IMR-90 (cell line): ENCODE measurements around the gene EBF4. TPM values are rescaled to one million over a fixed set of nuclear protein-coding genes. Genes with fewer than 3 reads are reported as not detected.

Experiments
- ATAC-seq: fragments of 200-7000 bp; cut with Tn5 transposase; 2 replicates; pipeline ENCODE4 v1.9.1; 2020; ENCODE audit warnings: low read depth, mild to moderate bottlenecking, moderate library complexity
- BruUV-seq: library from RNA; stranded (reverse); fragments of 400-500 nt; replicated peaks from 2 replicates; lab custom pipeline; 2021; lab: Mats Ljungman, UMichigan
- CTCF ChIA-PET: fragments of 300-600 bp; formaldehyde crosslinking; extraction: SDS; loops from one replicate; lab custom pipeline; 2021; ENCODE audit warnings: antibody characterized with exemption; lab: Yijun Ruan, JAX
- POLR2A ChIA-PET: fragments of 300-600 bp; sonication (Branson Sonifier 250); formaldehyde crosslinking; loops from one replicate; lab custom pipeline; 2022; ENCODE audit warnings: antibody characterized with exemption; ENCODE audit not compliant: unreplicated experiment; lab: Charles Lee
- DNase-seq: peaks from one replicate; pipeline ENCODE4 v3.0.0; 2013
- H2AFZ ChIP-seq: replicated peaks from 2 replicates; pipeline ENCODE3; 2013; ENCODE audit warnings: low read length, mild to moderate bottlenecking; ENCODE audit not compliant: poor library complexity
- H2AK5ac ChIP-seq: 2 replicates; pipeline ENCODE4 v1.6.1; 2013; ENCODE audit warnings: low read depth, low read length, inconsistent platforms
- H2AK9ac ChIP-seq: replicated peaks from 2 replicates; pipeline ENCODE3; 2013; ENCODE audit warnings: mild to moderate bottlenecking, low read depth, low read length, moderate library complexity; ENCODE audit not compliant: poor library complexity
- H2BK120ac ChIP-seq: 2 replicates; pipeline ENCODE4 v1.6.1; 2013; ENCODE audit warnings: low read depth, low read length, inconsistent platforms
- H2BK15ac ChIP-seq: 3 replicates; pipeline ENCODE4 v1.6.1; 2013; ENCODE audit warnings: low read depth, low read length, inconsistent platforms
- H2BK20ac ChIP-seq: 2 replicates; pipeline ENCODE4 v1.6.1; 2013; ENCODE audit warnings: low read depth, mild to moderate bottlenecking, inconsistent platforms, low read length, moderate library complexity
- H2BK5ac ChIP-seq: 2 replicates; pipeline ENCODE4 v1.6.1; 2013; ENCODE audit warnings: mild to moderate bottlenecking, low read depth, low read length, inconsistent platforms; ENCODE audit not compliant: poor library complexity, severe bottlenecking
- H3K14ac ChIP-seq: replicated peaks from 2 replicates; pipeline ENCODE4 v1.6.1; 2013; ENCODE audit warnings: low read depth, low read length, inconsistent platforms
- H3K18ac ChIP-seq: 2 replicates; pipeline ENCODE4 v1.6.1; 2013; ENCODE audit warnings: low read depth, low read length, control low read depth
- H3K23ac ChIP-seq: 2 replicates; pipeline ENCODE4 v1.6.1; 2013; ENCODE audit warnings: low read depth, low read length, inconsistent platforms
- H3K27ac ChIP-seq: 2 replicates; pipeline ENCODE4 v1.5.1; 2013; ENCODE audit warnings: mild to moderate bottlenecking, control low read depth, low read length; ENCODE audit not compliant: insufficient read depth
- H3K27me3 ChIP-seq: 2 replicates; pipeline ENCODE4 v1.6.1; 2013; ENCODE audit warnings: low read length; ENCODE audit not compliant: control insufficient read depth, insufficient read depth
- H3K36me3 ChIP-seq: 2 replicates; pipeline ENCODE4 v1.6.1; 2013; ENCODE audit warnings: low read length, mixed read lengths; ENCODE audit not compliant: control insufficient read depth, insufficient read depth
- H3K4ac ChIP-seq: 2 replicates; pipeline ENCODE4 v1.6.1; 2013; ENCODE audit warnings: low read depth, low read length, inconsistent platforms
- H3K4me1 ChIP-seq: 2 replicates; pipeline ENCODE4 v1.6.1; 2013; ENCODE audit warnings: low read length, mixed read lengths; ENCODE audit not compliant: control insufficient read depth, insufficient read depth
- H3K4me2 ChIP-seq: 2 replicates; pipeline ENCODE4 v1.6.1; 2013; ENCODE audit warnings: low read depth, mild to moderate bottlenecking, control low read depth, low read length, moderate library complexity
- H3K4me3 ChIP-seq: 2 replicates; pipeline ENCODE4 v1.5.1; 2013; ENCODE audit warnings: low read depth, mild to moderate bottlenecking, control low read depth, low read length, moderate library complexity; ENCODE audit not compliant: insufficient read depth
- H3K56ac ChIP-seq: 2 replicates; pipeline ENCODE4 v1.6.1; 2013; ENCODE audit warnings: low read length, inconsistent platforms; ENCODE audit not compliant: insufficient read depth; ENCODE audit errors: extremely low read depth
- H3K79me1 ChIP-seq, 2 experiments: 2 replicates each; pipeline ENCODE4 v1.6.1; 2013; ENCODE audit warnings: low read length in 2 of 2, inconsistent platforms in 1 of 2, low read depth in 1 of 2
- H3K9ac ChIP-seq: 2 replicates; pipeline ENCODE4 v1.6.1; 2013; ENCODE audit warnings: low read depth, low read length, control low read depth
- H3K9me1 ChIP-seq: 2 replicates; pipeline ENCODE4 v1.6.1; 2013; ENCODE audit warnings: low read length, inconsistent platforms; ENCODE audit not compliant: insufficient read depth
- H3K9me3 ChIP-seq: 2 replicates; pipeline ENCODE4 v1.6.1; 2013; ENCODE audit warnings: low read length; ENCODE audit not compliant: control insufficient read depth, insufficient read depth
- H4K20me1 ChIP-seq: 2 replicates; pipeline ENCODE4 v1.6.1; 2013; ENCODE audit warnings: low read length, inconsistent platforms; ENCODE audit not compliant: insufficient read depth
- H4K5ac ChIP-seq: 2 replicates; pipeline ENCODE4 v1.6.1; 2013; ENCODE audit warnings: mild to moderate bottlenecking, low read depth, low read length, control low read depth
- H4K8ac ChIP-seq, 2 experiments: 2 replicates each; pipeline ENCODE4 v1.6.1; 2013; ENCODE audit warnings: low read depth in 2 of 2, low read length in 2 of 2, control low read depth in 1 of 2, inconsistent platforms in 1 of 2
- H4K91ac ChIP-seq: 2 replicates; pipeline ENCODE4 v1.6.1; 2013; ENCODE audit warnings: low read depth, low read length, inconsistent platforms; ENCODE audit not compliant: insufficient read depth
- CEBPB ChIP-seq: IDR thresholded peaks from 2 replicates; pipeline ENCODE4 v1.6.1; 2012; ENCODE audit warnings: low read depth, low read length, improper control_type of control experiment
- CHD1 ChIP-seq: IDR thresholded peaks from 2 replicates; pipeline ENCODE4 v1.6.1; 2012; ENCODE audit warnings: low read depth, low read length, improper control_type of control experiment
- CTCF ChIP-seq: conservative IDR thresholded peaks from 2 replicates; pipeline ENCODE4 v1.5.1; 2012; ENCODE audit warnings: mild to moderate bottlenecking, low read depth, low read length, improper control_type of control experiment
- ELK1 ChIP-seq: fragments of 150-350 bp; IDR thresholded peaks from 2 replicates; pipeline ENCODE4 v1.6.1; 2016; ENCODE audit warnings: low read depth, mild to moderate bottlenecking, low read length, moderate library complexity, borderline replicate concordance
- FOS ChIP-seq: fragments of 150-350 bp; IDR thresholded peaks from 2 replicates; pipeline ENCODE4 v1.6.1; 2016; ENCODE audit warnings: low read depth, low read length
- MAFK ChIP-seq: IDR thresholded peaks from 2 replicates; pipeline ENCODE4 v1.6.1; 2012; ENCODE audit warnings: low read depth, low read length, improper control_type of control experiment
- MAZ ChIP-seq: IDR thresholded peaks from 2 replicates; pipeline ENCODE4 v1.6.1; 2012; ENCODE audit warnings: low read depth, mild to moderate bottlenecking, low read length, improper control_type of control experiment, moderate library complexity, borderline replicate concordance
- MXI1 ChIP-seq: IDR thresholded peaks from 2 replicates; pipeline ENCODE4 v1.6.1; 2012; ENCODE audit warnings: low read depth, mild to moderate bottlenecking, low read length, moderate library complexity, borderline replicate concordance
- NFE2L2 ChIP-seq: fragments of 150-350 bp; IDR thresholded peaks from 2 replicates; pipeline ENCODE4 v1.6.1; 2016; ENCODE audit warnings: low read depth, mild to moderate bottlenecking, low read length
- POLR2A ChIP-seq: IDR thresholded peaks from 2 replicates; pipeline ENCODE4 v1.6.1; 2012; ENCODE audit warnings: mild to moderate bottlenecking, low read depth, low read length
- RAD21 ChIP-seq: IDR thresholded peaks from 2 replicates; pipeline ENCODE4 v1.6.1; 2012; ENCODE audit warnings: low read length, improper control_type of control experiment
- RCOR1 ChIP-seq: IDR thresholded peaks from 2 replicates; pipeline ENCODE4 v1.6.1; 2012; ENCODE audit warnings: mild to moderate bottlenecking, low read length, improper control_type of control experiment; ENCODE audit not compliant: insufficient replicate concordance
- RFX5 ChIP-seq: IDR thresholded peaks from 2 replicates; pipeline ENCODE4 v1.8.0; 2012; ENCODE audit warnings: low read depth, mild to moderate bottlenecking, low read length, moderate library complexity
- SMC3 ChIP-seq: fragments of 150-350 bp; IDR thresholded peaks from 2 replicates; pipeline ENCODE4 v1.6.1; 2016; ENCODE audit warnings: low read depth, mild to moderate bottlenecking, antibody characterized with exemption, low read length, moderate library complexity
- USF2 ChIP-seq: fragments of 150-350 bp; IDR thresholded peaks from 2 replicates; pipeline ENCODE4 v1.6.1; 2017; ENCODE audit warnings: mild to moderate bottlenecking, antibody characterized with exemption, low read length, low read depth
- WGBS, 2 experiments: methylation state at CpG; one replicate each; pipeline versions ENCODE4 v1.1.5 to v1.1.7; 2013; ENCODE audit warnings: missing lambda C conversion rate in 2 of 2; ENCODE audit not compliant: insufficient read length in 1 of 2; ENCODE audit errors: extremely low coverage in 2 of 2; 5-methylcytosine and 5-hydroxymethylcytosine counted together
- dilution Hi-C: fragments of 300-500 bp; cut with HindIII; formaldehyde crosslinking; loops from one replicate; pipeline ENCODE4 v1.14.3; 2018; ENCODE audit warnings: low sequenced_read_pairs; ENCODE audit not compliant: unreplicated experiment
- in situ Hi-C: fragments of 300-500 bp; cut with MboI; formaldehyde crosslinking; loops from 3 replicates; pipeline ENCODE4 v1.14.3; 2019; ENCODE audit warnings: low sequenced_read_pairs, inconsistent platforms, mixed read lengths
- intact Hi-C: fragments of 100-400 bp; cut with micrococcal nuclease; formaldehyde crosslinking; loops from 2 replicates; pipeline ENCODE4 v1.10.0; 2022
- polyA plus RNA-seq, 3 experiments: library from polyadenylated mRNA; depleted of rRNA; stranded (reverse); fragments of >200 nt; gene quantifications; 2 replicates each; pipeline ENCODE4 v1.2.3, GENCODE V29; 2012; ENCODE audit warnings: low replicate concordance in 1 of 3
- total RNA-seq: library from RNA; depleted of rRNA; stranded (reverse); fragments of >200 nt; gene quantifications from 2 replicates; pipeline ENCODE4 v1.2.3, GENCODE V29; 2012

EBF4 gene
- total and polyA plus RNA-seq, 2 of the 4 experiments (the other 2 are of a cell fraction), result 0.18 to 1.1 TPM

- Histone ChIP-seq H3K27me3 (no peaks in the 10 kb centered on the region), H2BK20ac (no peak overlapping the region), H2AK9ac (no peak overlapping the region), H3K4ac (no peak overlapping the region), H3K18ac (no peak overlapping the region), H2AK5ac (no peak overlapping the region), H2BK5ac (no peak overlapping the region), H4K8ac (no peak overlapping the region), H3K9me1 (peaks cover 13% of the 10 kb centered on the region), H3K4me1 (peaks cover 5% of the 10 kb centered on the region), H3K79me1 (peaks cover 25 to 53% of the 10 kb centered on the region in 2 experiments), H3K9me3 (no peaks in the 10 kb centered on the region), H2AFZ (no peak overlapping the region), H3K56ac (no peak overlapping the region), H2BK120ac (no peak overlapping the region), H3K36me3 (peaks cover 66% of the 10 kb centered on the region), H4K91ac (no peak overlapping the region), H3K4me3 (no peak overlapping the region), H3K4me2 (no peak overlapping the region), H3K14ac (no peak overlapping the region), H4K20me1 (peaks cover 57% of the 10 kb centered on the region), H3K27ac (no peak overlapping the region), H2BK15ac (no peak overlapping the region), H3K23ac (0 out of 2 replicates have a peak overlapping the region, but pooled peaks have one; percentile 27), H3K9ac (no peak overlapping the region), H4K5ac (no peak overlapping the region)
- WGBS, 2 experiments, result 95% methylated on average over 9 of the region's 17 CpGs; no CpG with 5 or more reads in 1 of the 2 experiments
- BruUV-seq, result no TSS peak
- intact Hi-C loops, result no loop called here
- dilution Hi-C loops, result no loop called here
- POLR2A ChIA-PET, result interaction anchor here (0.6 kb wide), 1 partner anchor 25 kb away, joined by 3 read pairs; no protein-coding TSS in a partner anchor
- TF ChIP-seq USF2 (no peak), MXI1 (no peak), ELK1 (no peak), CTCF (no peak), MAZ (no peak), RAD21 (no peak), RFX5 (no peak), CEBPB (no peak), RCOR1 (no peak), POLR2A (no peak), CHD1 (no peak), NFE2L2 (no peak), MAFK (no peak), FOS (no peak), SMC3 (no peak)
- in situ Hi-C loops, result no loop called here
- DNase-seq (no peak), ATAC-seq (no peak)
- CTCF ChIA-PET, result no interaction called here
Observed at GRCh38 chr20:2655331-2656116, 37.1 kb upstream of the EBF4 start.
